Body of pancreas (tissue), 4 donors: ENCODE measurements around the gene LPAR1.

Source experiments
- CTCF ChIP-seq, 7 experiments: fragments of 450-650 bp in 4 of 7; fragments of 200-600 bp in 3 of 7; sonication (generic) in 3 of 7; IDR thresholded peaks; one replicate each; pipeline ENCODE4 v1.5.1; 2016 to 2019; ENCODE audit warnings: antibody characterized with exemption in 7 of 7
- POLR2A ChIP-seq, 3 donors: fragments of 450-650 bp; IDR thresholded peaks; one replicate each; pipeline ENCODE4 v1.6.1; 2016; ENCODE audit warnings: antibody characterized with exemption in 3 of 3, mild to moderate bottlenecking in 2 of 3

GRCh38 chr9:110949081-110949480, 89.2 kb downstream of the LPAR1 start:
- TF ChIP-seq CTCF (IDR thresholded peaks at IDR 0.05) (no peak), POLR2A (IDR thresholded peaks at IDR 0.05) (no peak)
